ENCODE results near the gene GYPC. TPM values are rescaled to one million over a fixed set of nuclear protein-coding genes. Genes with fewer than 3 reads are reported as not detected.

GYPC gene
- total and polyA plus RNA-seq, 2 of the 4 experiments (the other 2 are of a cell fraction) = 53.4 to 96.3 TPM

DNA sequence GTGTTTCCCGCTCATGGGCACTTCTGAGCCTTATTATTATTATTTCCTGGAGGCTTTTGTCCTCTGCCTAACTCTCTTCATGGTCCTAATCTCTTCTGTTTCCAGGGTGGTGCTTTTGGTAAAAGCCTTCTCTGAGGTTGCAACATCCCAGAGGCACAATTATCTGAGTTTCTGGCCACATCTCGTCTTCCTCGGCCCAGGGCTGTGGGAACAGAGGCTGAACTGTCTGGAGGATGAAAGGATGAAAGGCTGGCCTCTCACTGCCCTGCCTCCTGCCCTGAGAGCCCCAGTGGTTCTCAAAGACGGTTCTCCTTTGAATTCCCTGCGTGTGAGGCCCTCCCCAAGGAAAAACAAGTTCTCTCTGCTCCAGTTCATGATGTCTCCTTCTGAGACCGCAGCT lies 13.8 kb downstream of the GYPC start:
- Histone ChIP-seq H3K56ac (ENCODE audit: extremely low read depth, insufficient read depth, low read length) (no peak overlapping the region), H3K9me1 (ENCODE audit: insufficient read depth, low read length) (peaks cover 13% of the 10 kb centered on the region; the same call in 1 of the 2 replicates), H2BK120ac (ENCODE audit: low read depth, low read length) (no peak overlapping the region), H4K91ac (ENCODE audit: insufficient read depth, low read depth, low read length) (no peak overlapping the region), H3K18ac (ENCODE audit: low read depth, low read length) (no peak overlapping the region), H2AK9ac (replicated peaks; ENCODE audit: low read depth, low read length, poor library complexity) (no peak overlapping the region), H2AK5ac (ENCODE audit: low read depth, low read length) (no peak overlapping the region), H2BK5ac (ENCODE audit: low read depth, low read length, poor library complexity, severe bottlenecking) (no peak overlapping the region), H4K8ac (ENCODE audit: low read depth in 2 of 2, low read length in 2 of 2) (no peak overlapping the region), H3K23ac (ENCODE audit: low read depth, low read length) (no peak overlapping the region), H3K36me3 (ENCODE audit: control insufficient read depth, insufficient read depth, low read length) (peaks cover 9% of the 10 kb centered on the region; the same call in 1 of the 2 replicates), H3K14ac (replicated peaks; ENCODE audit: low read depth, low read length) (no peak overlapping the region), H3K4me1 (ENCODE audit: control insufficient read depth, insufficient read depth, low read length) (peaks cover 2% of the 10 kb centered on the region; the same call in 1 of the 2 replicates), H3K9ac (ENCODE audit: low read depth, low read length) (no peak overlapping the region), H3K9me3 (ENCODE audit: control insufficient read depth, insufficient read depth, low read length) (no peaks in the 10 kb centered on the region), H3K27ac (ENCODE audit: insufficient read depth, low read length) (no peak overlapping the region), H3K4me2 (ENCODE audit: low read depth, low read length) (no peak overlapping the region), H3K79me1 (ENCODE audit: low read depth in 1 of 2, low read length in 2 of 2) (peaks cover 24 to 63% of the 10 kb centered on the region in 2 experiments), H2BK15ac (ENCODE audit: low read depth, low read length) (no peak overlapping the region), H2AFZ (replicated peaks; ENCODE audit: low read length, poor library complexity) (no peak overlapping the region), H4K5ac (ENCODE audit: low read depth, low read length) (no peak overlapping the region), H3K4me3 (ENCODE audit: insufficient read depth, low read depth, low read length) (no peak overlapping the region), H2BK20ac (ENCODE audit: low read depth, low read length) (no peak overlapping the region), H4K20me1 (ENCODE audit: insufficient read depth, low read length) (peaks cover 66% of the 10 kb centered on the region), H3K4ac (ENCODE audit: low read depth, low read length) (no peak overlapping the region), H3K27me3 (ENCODE audit: control insufficient read depth, insufficient read depth, low read length) (no peaks in the 10 kb centered on the region)
- dilution Hi-C loops (cut with HindIII; ENCODE audit: low sequenced_read_pairs, unreplicated experiment) (no loop called here), in situ Hi-C loops (cut with MboI; ENCODE audit: low sequenced_read_pairs) (no loop called here), intact Hi-C loops (cut with micrococcal nuclease) (no loop called here)
- DNase-seq = no peak
- ChIA-PET POLR2A (ENCODE audit: unreplicated experiment) (no interaction called here), CTCF (no interaction called here)
- TF ChIP-seq, protein P1, sequence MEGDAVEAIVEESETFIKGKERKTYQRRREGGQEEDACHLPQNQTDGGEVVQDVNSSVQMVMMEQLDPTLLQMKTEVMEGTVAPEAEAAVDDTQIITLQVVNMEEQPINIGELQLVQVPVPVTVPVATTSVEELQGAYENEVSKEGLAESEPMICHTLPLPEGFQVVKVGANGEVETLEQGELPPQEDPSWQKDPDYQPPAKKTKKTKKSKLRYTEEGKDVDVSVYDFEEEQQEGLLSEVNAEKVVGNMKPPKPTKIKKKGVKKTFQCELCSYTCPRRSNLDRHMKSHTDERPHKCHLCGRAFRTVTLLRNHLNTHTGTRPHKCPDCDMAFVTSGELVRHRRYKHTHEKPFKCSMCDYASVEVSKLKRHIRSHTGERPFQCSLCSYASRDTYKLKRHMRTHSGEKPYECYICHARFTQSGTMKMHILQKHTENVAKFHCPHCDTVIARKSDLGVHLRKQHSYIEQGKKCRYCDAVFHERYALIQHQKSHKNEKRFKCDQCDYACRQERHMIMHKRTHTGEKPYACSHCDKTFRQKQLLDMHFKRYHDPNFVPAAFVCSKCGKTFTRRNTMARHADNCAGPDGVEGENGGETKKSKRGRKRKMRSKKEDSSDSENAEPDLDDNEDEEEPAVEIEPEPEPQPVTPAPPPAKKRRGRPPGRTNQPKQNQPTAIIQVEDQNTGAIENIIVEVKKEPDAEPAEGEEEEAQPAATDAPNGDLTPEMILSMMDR (conservative IDR thresholded peaks at IDR 0.05; ENCODE audit: low read depth, low read length) = no peak
- no peak for TF ChIP-seq NFE2L2 (IDR thresholded peaks at IDR 0.05; ENCODE audit: low read depth, low read length)
- no peak for TF ChIP-seq FOS (IDR thresholded peaks at IDR 0.05; ENCODE audit: low read depth, low read length)
- no TSS peak for BruUV-seq (replicated peaks)
- ATAC-seq (ENCODE audit: low read depth) = no peak
- 58% methylated on average over 3 of the region's 6 CpGs; no CpG with 5 or more reads in 1 of the 2 experiments for WGBS, 2 experiments (ENCODE audit: extremely low coverage in 2 of 2, insufficient read length in 1 of 2)
